Ecto neural progenitor cell (in vitro differentiated cells): Measurements from ENCODE around the gene RAPGEF1.
A peak's percentile ranks its signal among the peaks of the same experiment; 100 is the strongest.

Source experiments
- DNase-seq: peaks from one replicate; pipeline ENCODE4 v3.0.0-alpha.2; 2018; ENCODE audit warnings: low spot score

RAPGEF1 gene

GRCh38 chr9:131623655-131624330 lies 116.1 kb downstream of the RAPGEF1 start:
- no peak for DNase-seq

- DNase-seq: no peak
Observed at GRCh38 chr9:131622523-131622922, 117.4 kb downstream of the RAPGEF1 start.

DNA sequence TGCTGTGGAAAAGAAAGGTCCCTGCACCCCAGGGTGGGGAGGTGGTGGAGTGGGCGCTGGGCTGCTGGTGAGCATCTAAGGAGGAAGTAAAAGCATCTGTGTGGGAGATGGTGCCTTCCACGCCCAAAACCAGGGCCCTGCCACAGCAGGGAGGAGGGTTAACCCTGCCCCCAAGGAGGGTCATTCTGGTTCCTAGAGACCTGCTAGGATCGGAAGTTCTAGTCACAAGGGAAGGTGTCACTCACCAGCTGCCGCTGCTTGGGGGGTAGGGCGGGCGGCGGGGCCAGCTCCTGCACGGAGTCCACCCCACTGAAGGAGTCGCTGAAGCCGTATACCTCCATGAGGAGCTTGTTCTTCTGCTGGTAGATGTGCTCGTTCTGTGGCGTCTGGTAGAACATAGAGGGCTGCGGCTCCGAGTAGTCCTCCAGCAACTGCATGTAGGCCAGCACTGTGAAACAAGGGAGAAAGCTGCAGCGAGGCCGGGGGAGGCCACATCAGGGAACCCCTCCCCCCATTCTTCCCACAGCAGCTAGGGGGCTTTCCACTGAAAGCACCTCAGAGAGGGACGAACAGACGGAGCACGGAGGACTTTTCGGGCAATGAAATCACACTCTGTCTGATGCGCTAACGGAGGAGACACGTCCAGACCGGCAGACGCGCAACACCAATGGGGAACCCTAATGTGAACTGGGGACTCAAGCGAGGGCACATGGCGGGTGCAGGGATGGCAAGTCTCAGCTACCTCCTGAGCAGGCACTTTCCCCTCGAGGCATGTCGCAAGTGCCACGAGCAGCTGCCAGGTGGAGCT lies 118.1 kb downstream of the RAPGEF1 start:
- DNase-seq: no peak

- no peak for DNase-seq
Observed at GRCh38 chr9:131620764-131621520, 118.9 kb downstream of the RAPGEF1 start.

DNA sequence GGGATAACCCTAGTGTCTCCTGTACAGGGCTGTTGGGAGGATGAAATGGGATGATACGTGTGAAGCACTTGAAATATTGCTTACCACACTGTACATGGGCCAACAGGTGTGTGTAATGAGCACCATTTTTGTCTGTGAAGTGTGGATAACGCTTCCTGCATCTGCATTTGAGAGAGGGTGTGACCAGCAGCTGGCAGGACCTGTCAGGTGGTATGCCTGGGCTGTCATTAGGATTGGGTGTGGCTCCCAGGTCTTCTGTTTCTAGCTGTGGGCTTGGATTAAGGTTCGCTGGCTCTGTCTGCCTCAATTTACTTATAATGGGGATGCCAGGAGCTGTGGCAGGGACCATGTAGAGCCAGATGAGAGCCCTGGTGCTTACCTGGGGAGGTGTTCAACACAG lies 120.2 kb downstream of the RAPGEF1 start:
- DNase-seq: no peak

- no peak for DNase-seq
Observed at GRCh38 chr9:131618785-131619184, 121.1 kb downstream of the RAPGEF1 start.

- DNase-seq: no peak
Observed at GRCh38 chr9:131618071-131618479, 121.8 kb downstream of the RAPGEF1 start.

DNA sequence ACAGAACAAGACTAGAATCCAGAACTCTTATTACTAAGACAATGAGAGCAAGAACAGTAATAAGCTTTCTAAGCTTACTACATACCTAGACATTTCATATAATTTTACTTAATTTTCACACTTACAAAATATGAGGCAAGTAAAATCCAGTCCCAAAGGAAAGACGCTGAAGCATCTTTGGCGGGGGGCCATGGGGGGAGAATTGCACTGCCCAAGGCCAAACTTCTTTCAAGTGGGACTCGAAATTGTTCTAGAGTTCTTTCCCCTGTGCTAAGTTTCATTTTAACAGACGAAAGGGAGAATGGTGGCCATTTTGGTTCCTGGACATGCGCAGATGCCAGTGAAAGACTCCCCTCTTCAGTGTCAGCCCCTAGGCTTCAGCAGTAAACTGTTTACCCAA lies 122.3 kb downstream of the RAPGEF1 start:
- DNase-seq: no peak

DNA sequence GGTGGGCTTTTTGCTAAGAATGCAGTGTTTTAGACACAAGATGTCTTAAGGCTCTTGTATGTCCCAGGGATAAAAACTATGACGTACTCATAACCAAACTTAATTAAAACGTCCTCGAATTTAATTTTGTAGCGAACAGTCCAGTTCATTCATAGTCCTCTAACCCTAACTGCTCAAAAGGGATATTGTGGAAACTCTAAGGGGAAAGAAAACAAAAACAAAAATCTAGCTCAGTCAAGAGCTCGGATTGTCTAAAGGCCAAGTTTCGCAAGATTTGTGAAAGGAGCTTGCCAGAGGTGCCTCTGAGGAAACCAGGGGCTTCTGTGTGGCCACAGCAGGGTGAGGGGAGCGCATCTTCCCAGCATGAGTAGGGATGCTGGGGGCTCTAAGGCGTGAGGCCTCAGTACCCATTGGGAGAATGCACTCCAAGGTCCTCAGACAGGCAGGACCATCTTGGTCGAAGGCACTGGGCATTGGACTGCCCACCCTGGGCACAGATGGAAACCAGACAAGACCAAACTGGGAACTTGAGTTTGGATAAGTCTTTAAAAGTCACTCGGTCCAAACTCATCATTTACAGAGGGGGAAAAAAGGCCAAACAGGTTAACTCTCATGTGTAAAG lies 122.8 kb downstream of the RAPGEF1 start:
- no peak for DNase-seq

DNA sequence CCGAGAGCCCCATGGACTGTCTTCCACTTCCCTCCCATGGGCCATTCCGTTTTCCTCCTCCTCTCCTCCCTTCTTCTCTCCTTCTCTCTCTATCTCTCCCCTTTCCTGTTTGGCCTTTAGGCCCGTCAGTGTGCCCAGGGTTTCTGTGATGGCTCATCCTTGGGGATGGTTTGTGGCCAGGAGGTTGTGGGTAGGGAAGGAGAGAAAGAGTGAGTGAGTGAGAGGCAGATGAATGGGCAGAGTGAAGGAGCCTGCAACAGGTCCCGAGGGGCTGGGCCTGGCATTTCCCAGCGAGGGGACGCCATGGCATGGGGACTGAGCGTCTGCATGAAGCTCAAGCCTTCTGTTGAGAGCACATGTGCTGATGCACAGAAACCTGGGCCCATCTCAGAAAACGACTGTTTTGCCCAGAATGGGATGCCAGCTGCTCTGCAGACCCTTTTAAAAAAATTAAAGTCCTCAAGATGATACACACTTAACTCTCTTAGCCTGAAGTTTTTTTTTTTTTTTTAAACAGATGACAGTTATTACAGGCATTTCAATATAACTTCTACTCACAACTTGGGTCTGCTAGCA lies 125.4 kb downstream of the RAPGEF1 start:
- DNase-seq: no peak

DNA sequence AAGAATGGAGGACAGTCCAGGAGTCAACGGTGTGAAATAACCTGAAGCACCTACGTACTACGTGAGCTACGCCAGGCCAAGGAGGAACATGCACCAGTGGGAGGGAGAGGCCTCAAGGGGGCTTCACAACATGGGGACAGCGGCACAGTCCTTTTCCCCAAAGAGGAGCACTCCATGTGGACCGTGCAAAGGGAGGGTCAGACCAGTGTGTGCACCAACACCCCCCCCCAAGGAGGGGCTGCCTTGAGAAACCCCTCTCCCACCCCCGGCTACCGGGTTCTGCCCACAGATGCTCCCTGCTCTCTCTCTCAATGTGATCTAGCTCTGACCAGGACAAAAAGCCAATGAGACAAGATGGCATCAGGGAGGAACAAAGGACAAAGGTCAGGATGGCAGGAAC lies 126.0 kb downstream of the RAPGEF1 start:
- DNase-seq: no peak

DNA sequence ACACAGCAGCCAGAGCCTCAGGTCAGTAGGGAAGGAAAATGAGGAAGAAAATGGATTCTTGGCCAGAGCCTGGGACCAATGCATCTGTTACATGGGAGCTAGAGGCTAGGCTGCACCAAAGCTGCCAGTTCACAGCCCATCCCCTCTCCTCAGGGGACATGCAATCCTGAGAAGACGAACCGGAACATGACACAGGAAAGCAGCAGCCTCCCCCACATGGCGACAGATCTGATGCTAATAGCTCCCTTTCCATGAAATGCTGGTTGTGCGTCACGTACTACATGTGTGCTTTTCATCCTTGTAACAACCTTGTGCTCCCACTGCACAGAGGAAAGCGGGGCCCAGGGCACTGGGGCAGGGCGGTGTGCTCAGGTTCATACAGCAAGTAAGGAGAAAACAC lies 127.0 kb downstream of the RAPGEF1 start:
- no peak for DNase-seq

- no peak for DNase-seq
Observed at GRCh38 chr9:131611586-131612315, 128.1 kb downstream of the RAPGEF1 start.

GRCh38 chr9:131610231-131610761 lies 129.6 kb downstream of the RAPGEF1 start:
- DNase-seq: no peak

GRCh38 chr9:131609099-131609830 lies 130.6 kb downstream of the RAPGEF1 start:
- DNase-seq: no peak

GRCh38 chr9:131608493-131609037 lies 131.3 kb downstream of the RAPGEF1 start:
- peak; percentile 71 for DNase-seq

DNA sequence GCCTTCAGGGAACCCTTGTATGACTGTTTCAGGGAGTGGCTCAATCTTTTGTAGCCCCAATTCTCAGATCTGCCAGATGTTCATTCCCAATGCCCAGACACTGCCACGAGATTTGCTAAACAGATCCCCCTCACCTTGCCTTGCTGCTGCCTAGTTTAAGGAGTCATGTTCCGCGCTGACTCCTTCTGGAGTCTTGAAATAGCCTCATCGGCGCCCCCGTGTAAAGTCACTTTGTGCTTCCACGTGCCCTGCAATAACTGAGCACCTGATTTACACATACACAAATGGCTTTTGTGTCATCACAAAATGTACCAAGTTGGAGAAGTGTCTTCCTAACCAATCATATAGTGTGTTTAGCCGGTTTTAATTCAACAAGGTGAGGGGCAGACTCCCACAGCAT lies 132.3 kb downstream of the RAPGEF1 start:
- no peak for DNase-seq

DNA sequence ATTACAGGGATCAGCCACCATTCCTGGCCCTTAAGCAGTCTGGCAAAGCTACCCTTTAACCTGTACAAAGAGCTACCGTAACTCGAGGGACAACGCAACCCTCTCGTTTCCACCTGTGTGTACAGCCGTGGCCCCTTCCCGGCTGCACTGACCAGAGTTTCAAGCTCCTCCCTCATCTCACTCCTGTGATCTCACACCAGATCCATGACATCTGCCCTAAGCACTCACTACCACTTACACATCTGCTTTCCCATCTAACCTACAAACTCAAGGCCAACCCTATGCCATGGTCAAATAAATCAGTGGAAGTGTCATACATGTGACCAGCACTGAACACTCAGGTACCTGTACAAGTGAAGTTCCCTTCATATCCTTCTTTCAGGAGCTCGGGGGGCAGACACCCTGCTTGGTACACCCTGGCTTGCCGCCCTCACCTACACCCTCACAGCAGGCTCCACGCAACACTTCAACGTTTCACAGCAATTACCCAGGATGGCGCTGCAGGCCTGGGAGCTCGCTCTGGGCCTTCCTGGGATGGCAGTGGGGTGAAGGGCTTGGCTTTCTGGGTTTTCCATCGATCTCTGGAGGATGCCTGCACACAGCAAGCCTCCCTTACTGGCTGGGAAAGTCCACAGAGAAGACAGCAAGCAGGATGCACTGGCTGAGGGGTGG lies 132.8 kb downstream of the RAPGEF1 start:
- no peak for DNase-seq

- no peak for DNase-seq
Observed at GRCh38 chr9:131605770-131606590, 133.9 kb downstream of the RAPGEF1 start.
